HG03280 (cell line): ENCODE measurements around the gene SOX15.
A peak's percentile ranks its signal among the peaks of the same experiment; 100 is the strongest.

ENCODE experiments used
- ATAC-seq: cut with Tn5 transposase; IDR thresholded peaks from one replicate; pipeline ENCODE4 v1.9.1; 2021; ENCODE audit warnings: mild to moderate bottlenecking, moderate library complexity; ENCODE audit not compliant: unreplicated experiment

Gene SOX15

DNA sequence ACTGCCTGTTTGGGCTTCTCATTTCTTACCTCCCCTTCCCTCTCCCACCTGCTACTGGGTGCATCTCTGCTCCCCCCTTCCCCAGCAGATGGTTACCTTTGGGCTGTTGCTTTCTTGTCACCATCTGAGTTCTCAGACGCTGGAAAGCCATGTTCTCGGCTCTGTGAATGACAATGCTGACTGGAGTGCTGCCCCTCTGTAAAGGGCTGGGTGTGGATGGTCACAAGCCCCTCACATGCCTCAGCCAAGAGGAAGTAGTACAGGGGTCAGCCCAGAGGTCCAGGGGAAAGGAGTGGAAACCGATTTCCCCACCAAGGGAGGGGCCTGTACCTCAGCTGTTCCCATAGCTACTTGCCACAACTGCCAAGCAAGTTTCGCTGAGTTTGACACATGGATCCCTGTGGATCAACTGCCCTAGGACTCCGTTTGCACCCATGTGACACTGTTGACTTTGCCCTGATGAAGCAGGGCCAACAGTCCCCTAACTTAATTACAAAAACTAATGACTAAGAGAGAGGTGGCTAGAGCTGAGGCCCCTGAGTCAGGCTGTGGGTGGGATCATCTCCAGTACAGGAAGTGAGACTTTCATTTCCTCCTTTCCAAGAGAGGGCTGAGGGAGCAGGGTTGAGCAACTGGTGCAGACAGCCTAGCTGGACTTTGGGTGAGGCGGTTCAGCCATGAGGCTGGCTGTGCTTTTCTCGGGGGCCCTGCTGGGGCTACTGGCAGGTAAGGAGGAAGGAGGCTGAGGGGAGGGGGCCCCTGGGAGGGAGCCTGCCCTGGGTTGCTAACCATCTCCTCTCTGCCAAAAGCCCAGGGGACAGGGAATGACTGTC lies 10.7 kb downstream of the SOX15 start, which contains the start of gene CD68:
Gene CD68 (plus strand): TSS at position 638 of the 833 bp plus-strand sequence. CDS start 40 bp downstream, at position 678.
- ATAC-seq: peak; percentile 33

DNA sequence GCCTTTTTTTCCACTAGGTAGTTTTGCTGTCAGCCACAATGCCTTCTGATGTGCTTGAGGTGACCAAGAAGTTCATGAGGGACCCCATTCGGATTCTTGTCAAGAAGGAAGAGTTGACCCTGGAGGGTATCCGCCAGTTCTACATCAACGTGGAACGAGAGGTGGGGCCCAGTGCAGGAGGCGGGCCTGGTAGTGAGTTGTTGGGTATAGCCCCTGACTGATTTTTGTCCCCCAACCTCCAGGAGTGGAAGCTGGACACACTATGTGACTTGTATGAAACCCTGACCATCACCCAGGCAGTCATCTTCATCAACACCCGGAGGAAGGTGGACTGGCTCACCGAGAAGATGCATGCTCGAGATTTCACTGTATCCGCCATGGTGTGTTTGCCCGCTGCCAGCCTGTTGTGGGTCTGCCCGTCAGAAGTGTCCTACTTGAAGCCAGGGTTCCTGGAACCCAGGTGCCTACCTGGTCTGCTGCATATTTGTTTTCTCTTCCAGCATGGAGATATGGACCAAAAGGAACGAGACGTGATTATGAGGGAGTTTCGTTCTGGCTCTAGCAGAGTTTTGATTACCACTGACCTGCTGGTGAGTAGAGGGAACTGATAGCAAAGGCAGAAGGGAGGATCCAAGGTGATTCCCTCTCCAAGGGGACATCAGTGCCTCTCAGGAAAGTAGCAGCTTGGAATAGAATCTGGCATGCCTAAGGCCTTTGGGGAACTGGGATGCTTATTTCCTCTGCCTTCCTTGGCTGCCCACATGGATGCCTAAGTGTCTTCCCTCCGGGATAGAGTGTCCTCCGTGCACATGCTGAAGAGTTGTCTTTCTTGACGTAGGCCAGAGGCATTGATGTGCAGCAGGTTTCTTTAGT lies 12.3 kb downstream of the SOX15 start:
- ATAC-seq: no peak

GRCh38 chr17:7576432-7576937 lies 13.4 kb downstream of the SOX15 start:
- ATAC-seq: no peak

DNA sequence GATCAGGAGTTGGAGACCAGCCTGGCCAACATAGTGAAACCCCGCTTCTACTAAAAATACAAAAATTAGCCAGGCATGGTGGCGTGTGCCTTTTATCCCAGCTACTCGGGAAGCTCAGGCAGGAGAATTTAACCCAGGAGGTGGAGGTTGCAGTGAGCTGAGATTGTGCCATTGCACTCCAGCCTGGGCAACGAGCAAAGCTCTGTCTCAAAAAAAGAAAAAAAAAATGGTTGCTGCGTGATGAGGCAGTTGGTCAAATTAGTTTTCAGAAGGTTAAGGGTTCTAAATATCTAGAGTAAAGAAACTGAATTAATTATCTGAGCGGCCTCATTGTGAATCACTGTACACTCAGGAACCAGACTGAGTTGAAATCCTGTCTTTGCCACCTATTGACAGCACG lies 13.9 kb downstream of the SOX15 start:
- ATAC-seq: no peak

GRCh38 chr17:7575481-7575883 lies 14.4 kb downstream of the SOX15 start:
- no peak for ATAC-seq

- no peak for ATAC-seq
These were observed 15.5 kb downstream of the SOX15 start for GRCh38 chr17:7574176-7574953.

DNA sequence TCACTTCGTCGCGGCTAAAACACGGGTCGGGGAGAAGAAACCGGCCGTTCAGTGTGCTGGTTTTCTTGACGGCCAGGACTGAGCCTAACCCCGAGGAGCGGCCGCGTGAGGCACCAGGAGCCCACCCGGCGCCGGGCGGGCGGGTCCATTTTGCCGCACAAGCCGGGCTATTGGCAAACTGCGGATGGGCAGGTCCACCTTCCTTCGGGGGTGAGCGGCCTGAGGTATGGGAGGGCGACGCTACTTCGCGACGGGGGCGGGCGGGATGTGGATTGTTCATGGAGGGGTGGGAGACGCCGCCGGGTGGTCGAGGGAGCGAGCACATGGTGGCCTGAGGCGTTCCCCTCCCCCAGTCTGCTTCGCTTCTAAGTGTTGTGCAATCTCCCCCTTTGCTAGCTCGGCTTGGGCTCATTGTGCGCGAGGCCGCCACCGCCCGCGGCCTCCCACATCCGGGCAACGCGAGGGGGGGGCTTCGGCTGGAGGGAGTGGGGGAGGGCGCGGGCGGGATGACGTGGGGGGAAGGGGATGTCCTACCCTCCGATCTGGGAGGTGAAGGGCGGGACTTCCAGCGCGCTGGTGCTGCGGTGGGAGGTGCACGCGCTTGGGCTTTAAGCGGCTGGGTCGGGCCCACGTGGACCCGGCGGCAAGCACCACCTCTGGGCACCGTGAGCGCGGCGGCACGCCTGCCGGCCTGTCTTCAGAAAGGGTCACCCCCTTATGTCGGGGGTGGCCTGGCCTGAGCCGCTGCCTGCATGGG lies 16.4 kb downstream of the SOX15 start:
- ATAC-seq: no peak

GRCh38 chr17:7572588-7573323 lies 17.1 kb downstream of the SOX15 start:
- ATAC-seq: peak; percentile 92

DNA sequence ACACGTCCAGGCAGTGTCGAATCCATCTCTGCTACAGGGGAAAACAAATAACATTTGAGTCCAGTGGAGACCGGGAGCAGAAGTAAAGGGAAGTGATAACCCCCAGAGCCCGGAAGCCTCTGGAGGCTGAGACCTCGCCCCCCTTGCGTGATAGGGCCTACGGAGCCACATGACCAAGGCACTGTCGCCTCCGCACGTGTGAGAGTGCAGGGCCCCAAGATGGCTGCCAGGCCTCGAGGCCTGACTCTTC lies 17.6 kb downstream of the SOX15 start:
- no peak for ATAC-seq

GRCh38 chr17:7570351-7570750 lies 19.5 kb downstream of the SOX15 start:
- ATAC-seq: no peak

- ATAC-seq: no peak
These were observed 20.3 kb downstream of the SOX15 start for GRCh38 chr17:7569571-7569970.

DNA sequence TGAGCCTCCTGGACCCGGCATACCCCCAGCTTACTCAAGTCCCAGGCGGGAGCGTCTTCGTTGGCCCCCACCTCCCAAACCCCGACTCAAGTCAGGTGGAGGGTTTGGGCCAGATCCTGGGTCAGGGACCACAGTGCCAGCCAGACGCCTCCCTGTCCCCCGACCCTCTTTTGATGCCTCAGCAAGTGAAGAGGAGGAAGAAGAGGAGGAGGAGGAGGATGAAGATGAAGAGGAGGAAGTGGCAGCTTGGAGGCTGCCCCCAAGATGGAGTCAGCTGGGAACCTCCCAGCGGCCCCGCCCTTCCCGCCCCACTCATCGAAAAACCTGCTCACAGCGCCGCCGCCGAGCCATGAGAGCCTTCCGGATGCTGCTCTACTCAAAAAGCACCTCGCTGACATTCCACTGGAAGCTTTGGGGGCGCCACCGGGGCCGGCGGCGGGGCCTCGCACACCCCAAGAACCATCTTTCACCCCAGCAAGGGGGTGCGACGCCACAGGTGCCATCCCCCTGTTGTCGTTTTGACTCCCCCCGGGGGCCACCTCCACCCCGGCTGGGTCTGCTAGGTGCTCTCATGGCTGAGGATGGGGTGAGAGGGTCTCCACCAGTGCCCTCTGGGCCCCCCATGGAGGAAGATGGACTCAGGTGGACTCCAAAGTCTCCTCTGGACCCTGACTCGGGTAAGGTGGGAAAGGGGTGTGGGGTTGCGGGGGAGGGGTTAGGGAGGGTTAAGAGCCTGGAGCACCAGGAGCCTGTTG lies 26.6 kb downstream of the SOX15 start:
- ATAC-seq: no peak

- peak; percentile 13 for ATAC-seq
These were observed 27.7 kb downstream of the SOX15 start for GRCh38 chr17:7562208-7562605.

- peak; percentile 67 for ATAC-seq
These were observed 28.2 kb downstream of the SOX15 start, which contains the start of gene SENP3 for GRCh38 chr17:7561589-7562207. Gene SENP3, plus strand, starts transcription at chr17:7561919. Its CDS starts 1,158 bp downstream, at chr17:7563077.

DNA sequence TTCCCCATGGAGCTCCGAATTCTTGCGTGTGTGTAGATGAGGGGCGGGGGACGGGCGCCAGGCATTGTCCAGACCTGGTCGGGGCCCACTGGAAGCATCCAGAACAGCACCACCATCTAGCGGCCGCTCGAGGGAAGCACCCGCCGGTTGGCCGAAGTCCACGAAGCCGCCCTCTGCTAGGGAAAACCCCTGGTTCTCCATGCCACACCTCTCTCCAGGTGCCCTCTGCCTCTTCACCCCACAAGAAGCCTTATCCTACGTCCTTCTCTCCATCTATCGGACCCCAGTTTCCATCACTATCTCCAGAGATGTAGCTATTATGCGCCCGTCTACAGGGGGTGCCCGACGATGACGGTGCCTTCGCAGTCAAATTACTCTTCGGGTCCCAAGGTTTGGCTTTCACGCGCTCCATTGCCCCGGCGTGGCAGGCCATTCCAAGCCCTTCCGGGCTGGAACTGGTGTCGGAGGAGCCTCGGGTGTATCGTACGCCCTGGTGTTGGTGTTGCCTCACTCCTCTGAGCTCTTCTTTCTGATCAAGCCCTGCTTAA lies 28.8 kb downstream of the SOX15 start:
- ATAC-seq: peak; percentile 50

GRCh38 chr17:7560172-7561027 lies 29.5 kb downstream of the SOX15 start:
- ATAC-seq: no peak
